Ishikawa (cell line): ENCODE measurements around the gene SLC26A11.

Experiments used
- CEBPB ChIP-seq: IDR thresholded peaks from 2 replicates; pipeline ENCODE4 v1.6.1; 2012
- CREB1 ChIP-seq: IDR thresholded peaks from 2 replicates; pipeline ENCODE4 v1.6.1; 2012; ENCODE audit warnings: low read depth
- EGR1 ChIP-seq: IDR thresholded peaks from 2 replicates; pipeline ENCODE4 v1.6.1; 2012
- EP300 ChIP-seq: IDR thresholded peaks from 2 replicates; pipeline ENCODE4 v1.6.1; 2012; ENCODE audit warnings: borderline replicate concordance
- FOXM1 ChIP-seq: IDR thresholded peaks from 2 replicates; pipeline ENCODE4 v1.6.1; 2012; ENCODE audit warnings: low read depth, borderline replicate concordance
- MAX ChIP-seq: IDR thresholded peaks from 2 replicates; pipeline ENCODE4 v1.6.1; 2012
- NFIC ChIP-seq: IDR thresholded peaks from 2 replicates; pipeline ENCODE4 v1.6.1; 2012
- RAD21 ChIP-seq: IDR thresholded peaks from 2 replicates; pipeline ENCODE4 v1.6.1; 2012; ENCODE audit warnings: low read depth
- REST ChIP-seq: IDR thresholded peaks from 2 replicates; pipeline ENCODE4 v1.6.1; 2012; ENCODE audit warnings: low read depth, mild to moderate bottlenecking
- TAF1 ChIP-seq: IDR thresholded peaks from 2 replicates; pipeline ENCODE4 v1.6.1; 2012; ENCODE audit warnings: low read depth, mild to moderate bottlenecking
- TCF12 ChIP-seq: IDR thresholded peaks from 2 replicates; pipeline ENCODE4 v1.6.1; 2012; ENCODE audit warnings: low read depth
- TEAD4 ChIP-seq: IDR thresholded peaks from 2 replicates; pipeline ENCODE4 v1.6.1; 2012
- USF1 ChIP-seq: IDR thresholded peaks from 2 replicates; pipeline ENCODE4 v1.6.1; 2012
- YY1 ChIP-seq: IDR thresholded peaks from 2 replicates; pipeline ENCODE4 v1.6.1; 2012; ENCODE audit warnings: low read depth
- ZBTB7A ChIP-seq: IDR thresholded peaks from 2 replicates; pipeline ENCODE4 v1.6.1; 2012; ENCODE audit warnings: low read depth

Gene SLC26A11

GRCh38 chr17:80205811-80206210 lies 14.4 kb upstream of the SLC26A11 start:
- TF ChIP-seq REST (no peak), MAX (no peak), RAD21 (no peak), FOXM1 (no peak), TAF1 (no peak), TCF12 (no peak), USF1 (no peak)

GRCh38 chr17:80208050-80208449 lies 12.2 kb upstream of the SLC26A11 start:
- TF ChIP-seq EGR1 (no peak), YY1 (no peak), USF1 (no peak), TAF1 (no peak), RAD21 (no peak), NFIC (no peak), ZBTB7A (no peak)

- no peak for TF ChIP-seq EGR1
These were observed 10.5 kb upstream of the SLC26A11 start for GRCh38 chr17:80209765-80210164.

- TF ChIP-seq CREB1 = no peak
- TF ChIP-seq USF1 = no peak
- no peak for TF ChIP-seq FOXM1
- no peak for TF ChIP-seq EGR1
- TF ChIP-seq ZBTB7A = no peak
- no peak for TF ChIP-seq RAD21
- TF ChIP-seq NFIC = no peak
These were observed 9.7 kb upstream of the SLC26A11 start for GRCh38 chr17:80210348-80211108.

- no peak for TF ChIP-seq TEAD4
- TF ChIP-seq YY1 = no peak
- TF ChIP-seq USF1 = no peak
- no peak for TF ChIP-seq FOXM1
- TF ChIP-seq TCF12 = no peak
- TF ChIP-seq ZBTB7A = no peak
- TF ChIP-seq CREB1 = no peak
- no peak for TF ChIP-seq NFIC
- TF ChIP-seq CEBPB = no peak
- no peak for TF ChIP-seq EP300
- TF ChIP-seq RAD21 = no peak
- no peak for TF ChIP-seq EGR1
- TF ChIP-seq TAF1 = no peak
- no peak for TF ChIP-seq REST
- TF ChIP-seq MAX = no peak
These were observed 8.1 kb upstream of the SLC26A11 start for GRCh38 chr17:80212109-80212508.

- TF ChIP-seq REST = no peak
- no peak for TF ChIP-seq TAF1
- no peak for TF ChIP-seq USF1
- no peak for TF ChIP-seq CREB1
- TF ChIP-seq EGR1 = no peak
- TF ChIP-seq ZBTB7A = no peak
- TF ChIP-seq CEBPB = no peak
- no peak for TF ChIP-seq TEAD4
- TF ChIP-seq TCF12 = no peak
- no peak for TF ChIP-seq FOXM1
- TF ChIP-seq EP300 = no peak
These were observed 7.7 kb upstream of the SLC26A11 start for GRCh38 chr17:80212511-80212910.
